Thoracic aorta (tissue), 2 donors: ENCODE data around the gene CAMK2B. TPM values are rescaled to one million over a fixed set of nuclear protein-coding genes. Genes with fewer than 3 reads are reported as not detected.

ENCODE experiments used
- ATAC-seq: fragments of 150-250 bp; one replicate; pipeline ENCODE4 v1.8.0; 2017; ENCODE audit warnings: low read depth; ENCODE audit not compliant: insufficient number of reproducible peaks, low FRiP score
- DNase-seq: peaks from one replicate; pipeline ENCODE4 v3.0.0-alpha.2; 2020; ENCODE audit warnings: low spot score
- H3K27ac ChIP-seq, 2 donors: fragments of 200-600 bp; sonication (generic); 1 replicate in 1 of 2; 2 replicates in 1 of 2; pipeline ENCODE4 v1.5.1; 2016; ENCODE audit warnings: mild to moderate bottlenecking in 2 of 2, moderate library complexity in 2 of 2
- H3K27me3 ChIP-seq: fragments of 200-600 bp; sonication (generic); replicated peaks from 2 replicates; pipeline ENCODE4 v1.6.0; 2016; ENCODE audit warnings: mild to moderate bottlenecking; ENCODE audit not compliant: insufficient read depth
- H3K36me3 ChIP-seq: fragments of 200-600 bp; sonication (generic); one replicate; pipeline ENCODE4 v1.5.1; 2016
- H3K4me1 ChIP-seq, 2 donors: fragments of 200-600 bp; sonication (generic); 1 replicate in 1 of 2; 2 replicates in 1 of 2; pipeline versions ENCODE4 v1.5.1 to v1.6.0; 2016; ENCODE audit warnings: low read depth in 2 of 2, mild to moderate bottlenecking in 1 of 2; ENCODE audit not compliant: control insufficient read depth in 1 of 2
- H3K4me3 ChIP-seq: fragments of 200-600 bp; sonication (generic); 2 replicates; pipeline ENCODE4 v1.5.1; 2016; ENCODE audit warnings: mild to moderate bottlenecking
- H3K9me3 ChIP-seq: fragments of 200-600 bp; sonication (generic); 2 replicates; pipeline ENCODE4 v1.5.1; 2016
- total RNA-seq, 2 donors: library from RNA; depleted of rRNA; stranded (reverse); fragments of >200 nt; gene quantifications; one replicate each; pipeline versions ENCODE4 v1.1.0 to v1.2.3, GENCODE V29; 2016
- TF ChIP-seq, protein P1 (sequence below): fragments of 200-600 bp; sonication (generic); IDR thresholded peaks from one replicate; pipeline ENCODE4 v1.5.1; 2019; ENCODE audit warnings: antibody characterized with exemption

CAMK2B gene
- total RNA-seq, 2 donors from 2014 or later, result 1.5 to 2.8 TPM

DNA sequence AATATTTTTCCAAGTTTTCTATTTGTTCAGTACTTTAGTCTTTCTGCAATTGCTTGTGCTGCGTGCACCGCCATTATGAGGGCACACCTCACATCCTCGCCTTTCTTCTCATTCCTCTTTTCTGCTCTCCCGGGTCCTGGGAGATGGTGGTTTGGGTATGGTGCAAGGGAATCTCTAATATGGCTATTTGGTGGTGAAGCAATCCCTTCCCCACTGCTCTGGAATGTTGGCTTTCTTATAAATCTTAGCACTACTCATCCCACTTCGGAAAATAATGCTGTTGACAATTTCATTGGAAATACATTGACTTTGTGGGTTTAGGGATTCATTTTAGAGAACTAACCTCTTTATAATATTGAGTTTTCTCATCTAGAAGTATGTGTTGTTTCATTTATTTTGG is 134.2 kb downstream of the CAMK2B start:
- ATAC-seq (no peak), DNase-seq (no peak)
- H3K4me3 ChIP-seq, result no peak overlapping the region
- no peaks in the 10 kb centered on the region for H3K9me3 ChIP-seq
- H3K27ac ChIP-seq, result no peak overlapping the region
- no peaks in the 10 kb centered on the region for H3K4me1 ChIP-seq
- TF ChIP-seq, protein P1, sequence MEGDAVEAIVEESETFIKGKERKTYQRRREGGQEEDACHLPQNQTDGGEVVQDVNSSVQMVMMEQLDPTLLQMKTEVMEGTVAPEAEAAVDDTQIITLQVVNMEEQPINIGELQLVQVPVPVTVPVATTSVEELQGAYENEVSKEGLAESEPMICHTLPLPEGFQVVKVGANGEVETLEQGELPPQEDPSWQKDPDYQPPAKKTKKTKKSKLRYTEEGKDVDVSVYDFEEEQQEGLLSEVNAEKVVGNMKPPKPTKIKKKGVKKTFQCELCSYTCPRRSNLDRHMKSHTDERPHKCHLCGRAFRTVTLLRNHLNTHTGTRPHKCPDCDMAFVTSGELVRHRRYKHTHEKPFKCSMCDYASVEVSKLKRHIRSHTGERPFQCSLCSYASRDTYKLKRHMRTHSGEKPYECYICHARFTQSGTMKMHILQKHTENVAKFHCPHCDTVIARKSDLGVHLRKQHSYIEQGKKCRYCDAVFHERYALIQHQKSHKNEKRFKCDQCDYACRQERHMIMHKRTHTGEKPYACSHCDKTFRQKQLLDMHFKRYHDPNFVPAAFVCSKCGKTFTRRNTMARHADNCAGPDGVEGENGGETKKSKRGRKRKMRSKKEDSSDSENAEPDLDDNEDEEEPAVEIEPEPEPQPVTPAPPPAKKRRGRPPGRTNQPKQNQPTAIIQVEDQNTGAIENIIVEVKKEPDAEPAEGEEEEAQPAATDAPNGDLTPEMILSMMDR, result no peak
- H3K36me3 ChIP-seq, result no peaks in the 10 kb centered on the region
- no peaks in the 10 kb centered on the region for H3K27me3 ChIP-seq

DNA sequence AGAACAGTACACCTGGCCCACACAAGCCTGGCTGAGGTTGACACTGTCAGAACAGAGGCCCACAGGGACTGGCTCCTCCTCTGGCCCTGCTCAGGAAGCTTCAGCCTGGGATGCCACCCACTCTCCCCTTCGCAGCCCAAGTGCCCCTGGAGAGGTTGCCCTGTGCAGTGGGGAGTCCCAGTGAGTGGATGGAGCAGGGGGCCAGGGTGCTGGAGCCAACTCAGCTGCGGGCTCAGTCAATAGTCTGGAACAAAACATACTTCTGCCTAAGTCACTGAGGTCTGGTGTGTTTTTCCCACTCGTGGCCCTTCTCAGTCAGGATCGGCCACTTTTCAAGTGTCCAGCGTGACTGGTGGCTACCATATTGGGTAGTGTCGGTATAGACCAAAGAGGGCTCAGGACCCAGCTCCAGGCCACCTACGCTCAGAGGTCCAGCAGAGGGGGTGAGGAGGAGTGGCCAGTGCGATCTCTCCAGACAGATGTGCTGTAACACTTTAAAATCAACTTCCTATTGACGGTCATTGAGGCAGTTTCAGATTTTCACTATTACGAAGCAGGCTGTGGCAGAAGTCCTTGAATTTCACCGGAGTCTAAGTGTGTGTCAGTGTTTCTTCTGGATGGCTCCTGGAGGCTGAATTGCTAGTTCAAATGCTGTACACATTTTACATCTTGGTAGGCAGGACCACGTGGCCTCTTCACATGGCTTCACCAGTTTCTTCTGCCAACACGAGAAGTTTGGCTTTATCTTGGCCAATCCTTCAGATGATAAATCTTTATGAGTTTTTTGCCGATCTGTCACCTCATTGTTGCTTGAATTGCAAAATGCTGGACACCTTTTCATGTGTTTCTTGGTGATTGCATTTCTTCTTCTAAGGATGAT is 135.2 kb downstream of the CAMK2B start:
- DNase-seq (no peak), ATAC-seq (no peak)
- H3K9me3 ChIP-seq, result no peaks in the 10 kb centered on the region
- H3K27ac ChIP-seq, result no peak overlapping the region
- no peaks in the 10 kb centered on the region for H3K27me3 ChIP-seq
- TF ChIP-seq, protein P1, result no peak
- H3K4me3 ChIP-seq, result no peak overlapping the region
- no peaks in the 10 kb centered on the region for H3K4me1 ChIP-seq
- no peaks in the 10 kb centered on the region for H3K36me3 ChIP-seq

DNA sequence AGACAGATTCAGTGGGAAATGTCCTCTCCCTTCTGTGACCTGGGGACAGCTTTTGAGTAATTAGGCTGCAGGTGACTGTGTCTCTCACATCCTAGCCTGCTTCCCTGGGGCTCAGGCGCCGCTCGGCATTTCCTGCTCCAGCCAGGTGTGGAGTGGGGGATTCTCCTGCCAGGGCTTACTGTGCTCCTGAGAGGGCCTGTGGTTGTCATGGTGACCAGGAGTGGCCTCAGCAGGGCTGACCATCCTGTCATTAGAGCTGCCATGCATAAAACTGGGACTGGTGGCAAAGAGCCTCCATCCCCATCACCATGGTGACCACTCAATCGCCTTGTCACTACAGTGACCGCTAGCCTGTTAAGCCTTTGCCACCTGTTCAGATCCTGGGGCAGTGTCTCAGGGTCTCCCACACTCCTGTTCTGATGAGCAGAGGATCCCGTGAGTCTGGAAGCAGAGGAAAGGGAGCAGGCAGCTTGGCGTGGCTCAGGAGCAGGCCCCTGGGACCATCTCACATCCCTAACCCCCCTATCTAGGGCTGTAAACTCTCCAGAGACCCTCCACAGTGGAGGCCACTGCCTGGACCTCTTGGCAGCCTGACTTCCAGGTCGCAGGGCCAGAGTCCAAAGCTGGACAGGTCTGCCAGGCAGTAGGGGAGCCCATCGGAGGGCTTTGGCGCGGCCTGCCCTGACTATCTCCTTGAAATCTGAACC is 136.0 kb downstream of the CAMK2B start, which contains the start of gene GCK:
Gene GCK, minus strand, starts transcription at position 154 of the 707 bp plus-strand sequence. CDS start 486 bp downstream, outside the sequence.
- Histone ChIP-seq H3K27me3 (no peaks in the 10 kb centered on the region), H3K36me3 (no peaks in the 10 kb centered on the region), H3K27ac (no peak within 1 kb of the TSS), H3K4me1 (no peaks in the 10 kb centered on the region), H3K4me3 (no peak within 1 kb of the TSS), H3K9me3 (no peaks in the 10 kb centered on the region)
- DNase-seq, result no peak
- TF ChIP-seq, protein P1, result no peak
- no peak for ATAC-seq

DNA sequence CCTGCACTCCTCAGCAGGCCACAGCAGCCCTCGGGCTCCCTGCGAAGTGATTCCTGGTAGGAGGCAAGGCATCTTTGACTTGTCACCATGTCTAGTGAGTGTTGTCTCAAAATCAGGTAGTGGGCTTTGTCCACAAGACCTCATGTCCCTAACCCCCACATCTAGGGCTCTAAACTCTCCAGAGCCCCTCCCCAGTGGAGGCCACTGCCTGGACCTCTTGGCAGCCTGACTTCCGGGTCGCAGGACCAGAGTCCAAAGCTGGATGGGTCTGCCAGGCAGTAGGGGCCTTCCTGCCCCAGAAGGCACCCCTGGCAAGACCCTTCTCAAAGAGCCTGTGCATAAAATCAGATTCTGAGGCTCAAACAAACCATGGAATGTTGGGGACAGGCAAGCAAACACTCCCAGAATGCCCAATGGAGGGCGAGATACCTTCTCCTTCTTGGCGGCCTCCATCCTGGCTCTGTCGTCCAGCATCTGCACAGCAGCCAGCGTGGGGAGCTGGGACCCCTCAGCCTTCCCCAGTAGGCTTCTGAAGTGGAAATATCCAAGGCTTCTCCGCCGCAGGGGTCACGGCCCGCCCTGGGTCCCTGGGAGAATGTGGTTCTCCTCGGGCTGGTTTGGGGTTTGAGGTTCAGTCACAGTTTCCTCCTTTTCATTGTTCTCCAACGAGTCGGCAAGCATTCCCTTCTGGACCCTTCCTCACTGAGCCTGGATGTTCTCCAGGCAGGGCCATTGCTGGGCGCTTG is 136.7 kb downstream of the CAMK2B start:
- H3K36me3 ChIP-seq, result no peaks in the 10 kb centered on the region
- TF ChIP-seq, protein P1, result no peak
- no peaks in the 10 kb centered on the region for H3K27me3 ChIP-seq
- no peak overlapping the region for H3K4me3 ChIP-seq
- DNase-seq (no peak), ATAC-seq (no peak)
- no peaks in the 10 kb centered on the region for H3K9me3 ChIP-seq
- H3K27ac ChIP-seq, result no peak overlapping the region
- H3K4me1 ChIP-seq, result no peaks in the 10 kb centered on the region
